GM12872 (cell line): ENCODE data around the gene SLC44A2.

Experiments used
- TF ChIP-seq, protein P1 (sequence below): IDR thresholded peaks from 3 replicates; pipeline ENCODE4 v1.5.1; 2011; ENCODE audit warnings: low read depth, mild to moderate bottlenecking, low read length, moderate library complexity; ENCODE audit not compliant: insufficient read depth

SLC44A2 gene

DNA sequence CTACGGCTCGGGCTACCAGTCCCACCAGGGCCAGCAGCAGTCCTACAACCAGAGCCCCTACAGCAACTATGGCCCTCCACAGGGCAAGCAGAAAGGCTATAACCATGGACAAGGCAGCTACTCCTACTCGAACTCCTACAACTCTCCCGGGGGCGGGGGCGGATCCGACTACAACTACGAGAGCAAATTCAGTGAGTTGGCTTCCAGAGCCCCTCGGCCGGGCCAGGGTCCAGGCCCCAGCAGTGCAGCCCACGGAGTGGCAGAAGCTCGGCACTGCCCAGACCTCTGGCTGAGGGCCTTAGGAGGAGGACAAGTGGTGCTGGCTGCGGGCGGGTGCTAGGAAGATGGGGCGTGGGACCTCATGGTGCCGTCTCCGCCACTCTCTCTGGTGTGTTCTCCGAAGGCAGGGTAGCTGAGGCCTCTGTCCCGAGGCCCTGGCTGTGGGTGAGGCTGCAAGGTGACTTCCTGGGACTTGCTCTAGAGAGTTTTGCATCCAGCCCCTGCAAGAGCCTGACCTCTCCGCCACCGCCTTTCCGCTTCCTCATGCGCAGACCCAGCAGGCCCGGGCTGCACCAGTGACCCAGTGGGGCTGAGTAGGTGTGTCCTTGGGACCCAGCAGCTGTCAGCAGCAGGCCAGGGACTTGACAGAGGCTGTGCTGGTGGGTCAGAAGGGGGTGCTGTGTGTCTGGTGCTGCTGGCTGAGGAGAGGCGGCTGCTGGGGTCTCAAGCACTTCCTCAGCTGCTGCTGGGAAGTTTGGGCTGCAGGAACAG, 62.4 kb downstream of the SLC44A2 start:
- TF ChIP-seq, protein P1, sequence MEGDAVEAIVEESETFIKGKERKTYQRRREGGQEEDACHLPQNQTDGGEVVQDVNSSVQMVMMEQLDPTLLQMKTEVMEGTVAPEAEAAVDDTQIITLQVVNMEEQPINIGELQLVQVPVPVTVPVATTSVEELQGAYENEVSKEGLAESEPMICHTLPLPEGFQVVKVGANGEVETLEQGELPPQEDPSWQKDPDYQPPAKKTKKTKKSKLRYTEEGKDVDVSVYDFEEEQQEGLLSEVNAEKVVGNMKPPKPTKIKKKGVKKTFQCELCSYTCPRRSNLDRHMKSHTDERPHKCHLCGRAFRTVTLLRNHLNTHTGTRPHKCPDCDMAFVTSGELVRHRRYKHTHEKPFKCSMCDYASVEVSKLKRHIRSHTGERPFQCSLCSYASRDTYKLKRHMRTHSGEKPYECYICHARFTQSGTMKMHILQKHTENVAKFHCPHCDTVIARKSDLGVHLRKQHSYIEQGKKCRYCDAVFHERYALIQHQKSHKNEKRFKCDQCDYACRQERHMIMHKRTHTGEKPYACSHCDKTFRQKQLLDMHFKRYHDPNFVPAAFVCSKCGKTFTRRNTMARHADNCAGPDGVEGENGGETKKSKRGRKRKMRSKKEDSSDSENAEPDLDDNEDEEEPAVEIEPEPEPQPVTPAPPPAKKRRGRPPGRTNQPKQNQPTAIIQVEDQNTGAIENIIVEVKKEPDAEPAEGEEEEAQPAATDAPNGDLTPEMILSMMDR = no peak

- TF ChIP-seq, protein P1 = no peak
Measured at GRCh38 chr19:10688545-10689280, 63.4 kb downstream of the SLC44A2 start.

- TF ChIP-seq, protein P1 = no peak
Measured at GRCh38 chr19:10690341-10690781, 65.0 kb downstream of the SLC44A2 start.

- TF ChIP-seq, protein P1 = no peak
Measured at GRCh38 chr19:10691178-10691881, 66.0 kb downstream of the SLC44A2 start.

DNA sequence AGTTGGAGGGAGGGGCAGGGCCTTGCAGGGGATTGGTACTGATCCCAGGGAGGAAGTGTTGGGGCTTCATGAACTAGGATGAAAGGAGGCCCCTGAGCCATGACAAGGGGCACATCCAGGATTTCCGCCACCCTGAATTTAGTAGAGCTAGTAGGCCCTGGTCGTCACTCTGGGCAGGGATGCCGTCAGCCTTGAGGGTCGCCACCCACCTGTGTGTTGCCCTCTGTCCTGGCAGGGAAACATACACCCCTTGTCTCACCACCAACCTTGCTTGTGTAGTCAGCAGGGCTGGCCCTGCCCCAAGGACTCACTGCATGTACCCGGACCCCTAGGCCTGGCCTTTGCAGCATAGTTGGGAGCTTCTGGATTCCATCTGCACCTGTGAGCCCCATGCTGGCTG, 66.5 kb downstream of the SLC44A2 start:
- TF ChIP-seq, protein P1 = no peak

GRCh38 chr19:10692673-10693264, 67.4 kb downstream of the SLC44A2 start:
- TF ChIP-seq, protein P1 = no peak
